Measurements from ENCODE around the gene NSRP1. TPM values are rescaled to one million over a fixed set of nuclear protein-coding genes. Genes with fewer than 3 reads are reported as not detected.

NSRP1 gene
- total and polyA plus RNA-seq, 2 of the 8 experiments (the other 6 are each of a cell fraction or from before 2014, with no cell fraction given) = 6.1 to 22.4 TPM

GRCh38 chr17:30165960-30166359 is 49.3 kb downstream of the NSRP1 start (continued):
- TF ChIP-seq SIX5 (IDR thresholded peaks at IDR 0.05; ENCODE audit: low read depth, low read length) (no peak), SP2 (IDR thresholded peaks at IDR 0.05; ENCODE audit: low read length) (no peak)
